NOMO-1 treated with dmso at 0.1 percent for 144 hours (cell line): ENCODE results near the gene IFITM10.
"Not testable (repeated sequence)": the region's sequence is repeated elsewhere in the genome, so short reads cannot be mapped to it uniquely, and the experiment has no call there.

Experiments
- DNase-seq: peaks from one replicate; lab custom pipeline; 2025; ENCODE audit not compliant: unreplicated experiment; lab: John Stamatoyannopoulos, UW

IFITM10 gene

GRCh38 chr11:1693327-1694063, 56.9 kb downstream of the IFITM10 start:
- peak; percentile 40 for DNase-seq

GRCh38 chr11:1692708-1693326, 57.6 kb downstream of the IFITM10 start:
- no peak for DNase-seq

DNA sequence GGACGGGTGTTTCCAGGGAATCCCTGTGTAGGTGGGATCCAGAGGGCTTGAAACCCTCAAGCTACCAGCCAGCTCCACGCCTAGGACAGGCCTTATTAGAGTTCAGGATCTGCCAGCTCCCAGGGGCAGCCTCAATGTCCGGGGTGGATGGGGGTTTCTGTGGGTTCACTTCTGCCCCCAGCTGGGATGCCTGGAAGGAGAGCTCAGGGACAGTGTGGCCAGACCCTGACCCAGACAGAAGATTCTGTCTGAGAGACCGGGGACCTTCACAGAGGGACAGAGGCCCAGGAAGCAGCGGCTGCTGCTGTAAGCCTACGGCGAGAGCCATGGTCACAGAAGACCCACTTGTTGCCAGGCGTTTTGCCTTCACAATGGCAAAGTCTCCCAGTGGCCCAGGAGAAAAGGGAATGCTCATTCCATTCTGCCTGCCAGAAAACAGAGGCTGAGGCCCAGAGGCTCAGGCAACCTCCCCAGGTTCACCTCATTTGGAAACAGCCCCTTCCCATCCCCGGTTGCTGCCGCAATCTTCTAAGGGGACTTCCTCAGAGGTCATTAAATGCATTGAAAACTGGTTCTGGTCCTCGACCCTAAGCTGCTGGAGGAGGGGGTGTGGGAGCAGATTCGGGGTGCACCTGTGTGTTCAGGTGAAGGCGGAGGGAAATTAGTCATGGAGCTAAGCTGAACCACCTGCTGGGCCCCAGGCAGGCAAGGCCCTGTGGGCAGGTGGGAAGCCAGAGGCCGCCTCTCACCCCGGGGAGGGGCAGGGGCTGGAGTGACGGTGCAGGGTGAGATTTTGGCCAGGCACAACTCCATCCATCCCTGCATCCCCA, 58.3 kb downstream of the IFITM10 start:
- no peak for DNase-seq

DNA sequence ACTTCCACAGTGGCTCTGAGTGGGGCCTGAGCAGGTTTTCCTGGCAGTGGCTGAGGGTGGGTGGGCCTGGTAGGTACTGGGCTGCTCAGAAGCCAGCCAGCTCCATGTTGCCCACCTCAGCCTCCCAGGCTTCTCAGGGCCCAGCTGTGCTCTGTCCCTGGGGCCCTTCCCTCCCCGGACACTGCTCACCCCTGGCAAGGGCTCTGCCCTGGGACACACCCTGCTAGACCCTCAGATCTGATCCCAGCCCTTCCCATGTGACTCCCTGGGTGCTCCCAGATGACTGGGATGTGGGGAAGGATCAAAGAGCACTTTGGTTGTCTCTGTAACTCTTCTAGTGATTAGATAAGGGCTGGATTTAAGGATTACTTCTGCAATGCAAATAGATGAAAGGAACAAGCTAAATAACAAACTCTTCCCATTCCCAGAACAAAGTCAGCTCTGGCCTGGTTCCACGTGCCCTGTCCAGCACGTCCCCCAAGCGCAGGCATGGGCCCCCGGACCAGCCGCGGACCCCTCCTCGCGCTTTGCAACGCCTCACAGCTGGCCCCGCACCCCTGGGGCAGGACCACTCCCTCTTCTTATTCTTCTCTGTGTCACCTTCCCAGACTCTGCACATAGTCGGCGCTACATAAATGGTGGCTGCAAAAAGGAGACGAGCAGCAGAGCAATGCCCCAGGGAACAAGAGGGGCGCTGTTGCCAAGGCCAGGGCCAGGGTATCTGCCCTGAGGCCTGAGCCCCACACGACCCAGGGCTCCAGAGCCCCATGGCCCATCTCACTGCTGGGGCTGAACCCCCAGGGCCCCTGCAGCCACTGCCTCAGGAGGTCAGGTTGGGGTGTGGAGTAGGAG, 59.1 kb downstream of the IFITM10 start:
- no peak for DNase-seq

GRCh38 chr11:1690167-1691025, 60.0 kb downstream of the IFITM10 start:
- DNase-seq, result no peak

- DNase-seq, result not testable (repeated sequence)
Measured at GRCh38 chr11:1689250-1690166, 60.9 kb downstream of the IFITM10 start.

GRCh38 chr11:1688336-1688947, 62.0 kb downstream of the IFITM10 start:
- not testable (repeated sequence) for DNase-seq

DNA sequence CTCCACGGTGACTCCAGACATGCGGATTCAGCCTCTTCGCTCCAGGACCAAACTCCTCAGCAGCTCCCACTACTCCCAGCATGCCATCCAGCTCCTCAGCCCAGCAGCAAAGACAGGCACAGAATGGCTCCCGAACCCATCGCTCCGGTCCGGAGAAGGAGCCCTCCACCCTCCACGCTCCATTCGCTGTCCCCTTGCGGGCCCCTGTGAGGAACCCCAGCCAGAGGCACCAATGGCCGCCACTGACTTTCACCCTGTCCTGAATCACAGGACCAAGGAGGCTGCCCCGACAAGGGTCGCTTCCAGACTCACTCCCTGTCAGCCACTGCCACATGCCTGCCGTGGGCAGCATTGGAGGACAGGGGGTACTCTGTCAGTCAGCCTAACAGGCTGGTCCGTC, 64.2 kb downstream of the IFITM10 start:
- not testable (repeated sequence) for DNase-seq

GRCh38 chr11:1684886-1685874, 65.2 kb downstream of the IFITM10 start:
- not testable (repeated sequence) for DNase-seq

GRCh38 chr11:1683904-1684572, 66.4 kb downstream of the IFITM10 start:
- DNase-seq, result not testable (repeated sequence)

- DNase-seq, result not testable (repeated sequence)
Measured at GRCh38 chr11:1683216-1683615, 67.2 kb downstream of the IFITM10 start.
